HFFc6 (cell line): ENCODE data around the gene POU6F2. TPM values are rescaled to one million over a fixed set of nuclear protein-coding genes. Genes with fewer than 3 reads are reported as not detected.
"Not testable (repeated sequence)": the region's sequence is repeated elsewhere in the genome, so short reads cannot be mapped to it uniquely, and the experiment has no call there.

Experiments
- DNase-seq: peaks from one replicate; pipeline ENCODE4 v3.0.0-alpha.2; 2018
- H3K27ac Mint-ChIP-seq: 2 replicates; pipeline ENCODE4 v1.8.0; 2020; ENCODE audit warnings: mild to moderate bottlenecking, mixed read lengths
- H3K27me3 Mint-ChIP-seq: 2 replicates; pipeline ENCODE4 v1.8.0; 2021; ENCODE audit warnings: mild to moderate bottlenecking, moderate library complexity, mixed read lengths; ENCODE audit not compliant: insufficient read depth
- H3K36me3 Mint-ChIP-seq: 2 replicates; pipeline ENCODE4 v1.8.0; 2021; ENCODE audit warnings: low read depth, mixed read lengths
- H3K4me1 Mint-ChIP-seq: 2 replicates; pipeline ENCODE4 v1.8.0; 2020; ENCODE audit warnings: low read depth, mixed read lengths
- H3K4me3 Mint-ChIP-seq: 2 replicates; pipeline ENCODE4 v1.8.0; 2020; ENCODE audit warnings: mild to moderate bottlenecking, moderate library complexity, mixed read lengths
- H3K9me3 Mint-ChIP-seq: 2 replicates; pipeline ENCODE4 v1.8.0; 2020; ENCODE audit warnings: mild to moderate bottlenecking, mixed read lengths
- CTCF ChIP-seq: fragments of 200-600 bp; sonication (generic); IDR thresholded peaks from 2 replicates; pipeline ENCODE4 v1.5.0; 2021; ENCODE audit warnings: antibody characterized with exemption, mild to moderate bottlenecking
- total RNA-seq, 6 experiments: library from RNA; stranded (reverse); fragmentation: NEBNext Ultra II Directional; extraction: Animal tissue kit (Norgen Biotek cat#: 25700); gene quantifications; 2 replicates in 1 of 6; 3 replicates in 5 of 6; pipeline ENCODE4 v1.2.3, GENCODE V29; 2021

Gene POU6F2
- total RNA-seq, 6 experiments from 2014 or later = not detected

GRCh38 chr7:38942431-38943051 lies 35.2 kb upstream of the POU6F2 start:
- no peaks in the 10 kb centered on the region for H3K36me3 Mint-ChIP-seq
- no peak for DNase-seq
- TF ChIP-seq CTCF = no peak
- no peaks in the 10 kb centered on the region for H3K4me1 Mint-ChIP-seq
- no peak overlapping the region for H3K4me3 Mint-ChIP-seq
- no peak overlapping the region for H3K27ac Mint-ChIP-seq
- peaks cover 13% of the 10 kb centered on the region for H3K27me3 Mint-ChIP-seq
- H3K9me3 Mint-ChIP-seq = no peaks in the 10 kb centered on the region

GRCh38 chr7:38947541-38947940 lies 30.2 kb upstream of the POU6F2 start:
- not testable (repeated sequence) for H3K4me1 Mint-ChIP-seq, H3K9me3 Mint-ChIP-seq, H3K27me3 Mint-ChIP-seq, H3K4me3 Mint-ChIP-seq, H3K36me3 Mint-ChIP-seq, H3K27ac Mint-ChIP-seq, DNase-seq

- H3K9me3 Mint-ChIP-seq = no peaks in the 10 kb centered on the region
- no peak for DNase-seq
- H3K27ac Mint-ChIP-seq = no peak overlapping the region
- H3K4me1 Mint-ChIP-seq = no peaks in the 10 kb centered on the region
- H3K36me3 Mint-ChIP-seq = no peaks in the 10 kb centered on the region
- peaks cover 9% of the 10 kb centered on the region for H3K27me3 Mint-ChIP-seq
- no peak for TF ChIP-seq CTCF
- H3K4me3 Mint-ChIP-seq = no peak overlapping the region
These were observed 27.4 kb upstream of the POU6F2 start for GRCh38 chr7:38950309-38950708.

GRCh38 chr7:38951213-38951612 lies 26.5 kb upstream of the POU6F2 start:
- H3K27me3 Mint-ChIP-seq = peaks cover 9% of the 10 kb centered on the region
- H3K9me3 Mint-ChIP-seq = no peaks in the 10 kb centered on the region
- H3K27ac Mint-ChIP-seq = no peak overlapping the region
- no peak for DNase-seq
- H3K36me3 Mint-ChIP-seq = no peaks in the 10 kb centered on the region
- no peak for TF ChIP-seq CTCF
- no peaks in the 10 kb centered on the region for H3K4me1 Mint-ChIP-seq
- no peak overlapping the region for H3K4me3 Mint-ChIP-seq

GRCh38 chr7:38953227-38953626 lies 24.5 kb upstream of the POU6F2 start:
- Mint-ChIP-seq H3K4me3 (no peak overlapping the region), H3K4me1 (no peaks in the 10 kb centered on the region), H3K36me3 (no peaks in the 10 kb centered on the region), H3K27me3 (peaks cover 12% of the 10 kb centered on the region; the same call in 1 of the 2 replicates), H3K27ac (no peak overlapping the region), H3K9me3 (no peaks in the 10 kb centered on the region)
- TF ChIP-seq CTCF = no peak
- DNase-seq = no peak

- H3K36me3 Mint-ChIP-seq = no peaks in the 10 kb centered on the region
- H3K4me3 Mint-ChIP-seq = no peak overlapping the region
- no peak for DNase-seq
- no peak for TF ChIP-seq CTCF
- H3K9me3 Mint-ChIP-seq = no peaks in the 10 kb centered on the region
- no peak overlapping the region for H3K27ac Mint-ChIP-seq
- H3K4me1 Mint-ChIP-seq = no peaks in the 10 kb centered on the region
- peaks cover 12% of the 10 kb centered on the region; the same call in 1 of the 2 replicates for H3K27me3 Mint-ChIP-seq
These were observed 23.7 kb upstream of the POU6F2 start for GRCh38 chr7:38953971-38954370.
